ENCODE measurements around the gene VAT1L.
A peak's percentile ranks its signal among the peaks of the same experiment; 100 is the strongest.

The VAT1L gene

GRCh38 chr16:77789085-77790008 lies 983 bp downstream of the VAT1L start:
- no peaks in the 10 kb centered on the region for H3K9me3 ChIP-seq (replicated peaks; ENCODE audit: insufficient read depth, low read length)
- no peaks in the 10 kb centered on the region for H3F3A ChIP-seq (ENCODE audit: insufficient read depth, low read length)
- no peaks in the 10 kb centered on the region for H3K36me3 ChIP-seq (replicated peaks; ENCODE audit: insufficient read depth, low read length)
- H2AFZ ChIP-seq (ENCODE audit: low read length), result no peak overlapping the region
- no peaks in the 10 kb centered on the region for H3K79me2 ChIP-seq (ENCODE audit: low read length)
- no peaks in the 10 kb centered on the region for H3K4me1 ChIP-seq (ENCODE audit: low read length)
- peaks cover 12% of the 10 kb centered on the region; the same call in 1 of the 2 replicates for H3K27me3 ChIP-seq (replicated peaks; ENCODE audit: insufficient read depth, low read length)
- no peak for TF ChIP-seq EZH2 (optimal IDR thresholded peaks at IDR 0.05; ENCODE audit: low read depth, low read length)
- TF ChIP-seq EZH2phosphoT487 (IDR thresholded peaks at IDR 0.05; ENCODE audit: low read length), result no peak
- TF ChIP-seq CTCF (IDR thresholded peaks at IDR 0.05; ENCODE audit: low read length), result no peak
- DNase-seq, result no peak
- no peaks in the 10 kb centered on the region for H4K20me1 ChIP-seq (ENCODE audit: insufficient read depth, low read length)
- no peak overlapping the region for H3K27ac ChIP-seq (ENCODE audit: low read length)
- no peak overlapping the region for H3K9ac ChIP-seq (ENCODE audit: low read length)
- peak overlapping the region; percentile 66 for H3K4me2 ChIP-seq (ENCODE audit: low read depth, low read length)
- peak overlapping the region; percentile 57 for H3K4me3 ChIP-seq (ENCODE audit: low read length)
- no peaks in the 10 kb centered on the region for H3K9me2 ChIP-seq (replicated peaks; ENCODE audit: insufficient read depth, low read length)

GRCh38 chr16:77790009-77790372 lies 1.6 kb downstream of the VAT1L start:
- Histone ChIP-seq H3K4me3 (ENCODE audit: low read length) (no peak overlapping the region), H3K9me2 (replicated peaks; ENCODE audit: insufficient read depth, low read length) (no peaks in the 10 kb centered on the region), H3K27me3 (replicated peaks; ENCODE audit: insufficient read depth, low read length) (peaks cover 12% of the 10 kb centered on the region; the same call in 1 of the 2 replicates)

GRCh38 chr16:77790912-77791311 lies 2.5 kb downstream of the VAT1L start:
- Histone ChIP-seq H3K27ac (ENCODE audit: low read length) (no peak overlapping the region), H3K9ac (ENCODE audit: low read length) (no peak overlapping the region), H2AFZ (ENCODE audit: low read length) (no peak overlapping the region), H3K4me1 (ENCODE audit: low read length) (no peaks in the 10 kb centered on the region), H3F3A (ENCODE audit: insufficient read depth, low read length) (no peaks in the 10 kb centered on the region), H3K4me3 (ENCODE audit: low read length) (no peak overlapping the region), H4K20me1 (ENCODE audit: insufficient read depth, low read length) (no peaks in the 10 kb centered on the region), H3K9me3 (replicated peaks; ENCODE audit: insufficient read depth, low read length) (no peaks in the 10 kb centered on the region), H3K27me3 (replicated peaks; ENCODE audit: insufficient read depth, low read length) (peaks cover 12% of the 10 kb centered on the region; the same call in 1 of the 2 replicates), H3K79me2 (ENCODE audit: low read length) (no peaks in the 10 kb centered on the region), H3K4me2 (ENCODE audit: low read depth, low read length) (no peak overlapping the region), H3K9me2 (replicated peaks; ENCODE audit: insufficient read depth, low read length) (no peaks in the 10 kb centered on the region), H3K36me3 (replicated peaks; ENCODE audit: insufficient read depth, low read length) (no peaks in the 10 kb centered on the region)
- no peak for DNase-seq
- TF ChIP-seq EZH2phosphoT487 (IDR thresholded peaks at IDR 0.05; ENCODE audit: low read length), result no peak
- TF ChIP-seq CTCF (IDR thresholded peaks at IDR 0.05; ENCODE audit: low read length), result no peak
- no peak for TF ChIP-seq EZH2 (optimal IDR thresholded peaks at IDR 0.05; ENCODE audit: low read depth, low read length)

More at GRCh38 chr16:77790009-77790372, 1.6 kb downstream of the VAT1L start:
- Histone ChIP-seq H3K9me3 (replicated peaks; ENCODE audit: insufficient read depth, low read length) (no peaks in the 10 kb centered on the region), H4K20me1 (ENCODE audit: insufficient read depth, low read length) (no peaks in the 10 kb centered on the region), H3F3A (ENCODE audit: insufficient read depth, low read length) (no peaks in the 10 kb centered on the region), H2AFZ (ENCODE audit: low read length) (no peak overlapping the region), H3K9ac (ENCODE audit: low read length) (no peak overlapping the region), H3K4me2 (ENCODE audit: low read depth, low read length) (no peak overlapping the region), H3K27ac (ENCODE audit: low read length) (no peak overlapping the region), H3K79me2 (ENCODE audit: low read length) (no peaks in the 10 kb centered on the region), H3K36me3 (replicated peaks; ENCODE audit: insufficient read depth, low read length) (no peaks in the 10 kb centered on the region), H3K4me1 (ENCODE audit: low read length) (no peaks in the 10 kb centered on the region)
- no peak for DNase-seq
- TF ChIP-seq CTCF (IDR thresholded peaks at IDR 0.05; ENCODE audit: low read length), result no peak
- no peak for TF ChIP-seq EZH2phosphoT487 (IDR thresholded peaks at IDR 0.05; ENCODE audit: low read length)
- no peak for TF ChIP-seq EZH2 (optimal IDR thresholded peaks at IDR 0.05; ENCODE audit: low read depth, low read length)
